Caco-2 (cell line): ENCODE measurements around the gene CRELD2. TPM values are rescaled to one million over a fixed set of nuclear protein-coding genes. Genes with fewer than 3 reads are reported as not detected.

Experiments used
- BruUV-seq: library from RNA; stranded (reverse); fragments of 400-500 nt; replicated peaks from 2 replicates; lab custom pipeline; 2021; lab: Mats Ljungman, UMichigan
- CTCF ChIA-PET: fragments of 300-600 bp; sonication (Branson Sonifier 250); formaldehyde crosslinking; loops from one replicate; lab custom pipeline; 2022; ENCODE audit warnings: antibody characterized with exemption; lab: Charles Lee
- POLR2A ChIA-PET: fragments of 300-600 bp; sonication (Branson Sonifier 250); formaldehyde crosslinking; loops from one replicate; lab custom pipeline; 2022; ENCODE audit warnings: antibody characterized with exemption; lab: Charles Lee
- DNase-seq, 2 experiments: peaks; one replicate each; pipeline versions ENCODE4 v3.0.0 to v3.0.0-alpha.2; 2020 to 2022
- H3K27me3 ChIP-seq: replicated peaks from 2 replicates; pipeline ENCODE4 v1.6.0; 2011; ENCODE audit warnings: low read length; ENCODE audit not compliant: control insufficient read depth, insufficient read depth
- H3K36me3 ChIP-seq: 2 replicates; pipeline ENCODE4 v1.5.1; 2011; ENCODE audit warnings: low read length; ENCODE audit not compliant: control insufficient read depth, insufficient read depth
- H3K4me1 ChIP-seq: fragments of 250-450 bp; sonication (Bioruptor Pico); 2 replicates; pipeline ENCODE4 v1.5.1; 2020; ENCODE audit warnings: mild to moderate bottlenecking
- H3K4me3 ChIP-seq: 2 replicates; pipeline ENCODE4 v1.5.1; 2011; ENCODE audit warnings: low read depth, mild to moderate bottlenecking, control low read depth, low read length
- H3K9me3 ChIP-seq: fragments of 250-450 bp; sonication (Bioruptor Pico); 2 replicates; pipeline ENCODE4 v1.5.1; 2020; ENCODE audit warnings: mild to moderate bottlenecking, moderate library complexity
- H3K27ac Mint-ChIP-seq: one replicate; pipeline ENCODE4 v1.8.0; 2022; ENCODE audit warnings: mixed read lengths; ENCODE audit not compliant: unreplicated experiment
- H3K27me3 Mint-ChIP-seq: one replicate; pipeline ENCODE4 v1.8.0; 2022; ENCODE audit warnings: mixed read lengths; ENCODE audit not compliant: insufficient read depth, unreplicated experiment
- H3K36me3 Mint-ChIP-seq: one replicate; pipeline ENCODE4 v1.8.0; 2022; ENCODE audit warnings: mild to moderate bottlenecking, mixed read lengths; ENCODE audit not compliant: insufficient read depth, unreplicated experiment
- H3K4me1 Mint-ChIP-seq: one replicate; pipeline ENCODE4 v1.8.0; 2022; ENCODE audit warnings: low read depth, mixed read lengths; ENCODE audit not compliant: unreplicated experiment
- H3K4me3 Mint-ChIP-seq: one replicate; pipeline ENCODE4 v1.8.0; 2022; ENCODE audit warnings: mild to moderate bottlenecking, moderate library complexity, mixed read lengths; ENCODE audit not compliant: unreplicated experiment
- H3K9me3 Mint-ChIP-seq: one replicate; pipeline ENCODE4 v1.8.0; 2022; ENCODE audit warnings: mixed read lengths; ENCODE audit not compliant: unreplicated experiment
- intact Hi-C: fragments of 100-400 bp; cut with micrococcal nuclease; formaldehyde crosslinking; loops from one replicate; pipeline ENCODE4 v1.10.0; 2022; ENCODE audit not compliant: unreplicated experiment
- total RNA-seq: library from RNA; stranded (reverse); gene quantifications from 2 replicates; pipeline ENCODE4 v1.2.3, GENCODE V29; 2022
- TF ChIP-seq, protein P1 (sequence below), 2 experiments: fragments of 200-600 bp in 1 of 2; IDR thresholded peaks; 1 replicate in 1 of 2; 2 replicates in 1 of 2; pipeline versions ENCODE4 v1.5.1 to v1.8.0; 2011 to 2022; ENCODE audit warnings: antibody characterized with exemption in 1 of 2, control low read depth in 1 of 2, inconsistent platforms in 1 of 2, low read depth in 1 of 2, low read length in 1 of 2, mild to moderate bottlenecking in 1 of 2, moderate library complexity in 1 of 2; ENCODE audit not compliant: insufficient read depth in 1 of 2, severe bottlenecking in 1 of 2, unreplicated experiment in 1 of 2

CRELD2 gene
- total RNA-seq, 1 experiment from 2014 or later: 43.3 TPM

GRCh38 chr22:49886346-49887063 is 31.9 kb upstream of the CRELD2 start:
- no peak for DNase-seq
- Mint-ChIP-seq H3K27ac (no peak overlapping the region), H3K4me1 (no peaks in the 10 kb centered on the region), H3K27me3 (no peaks in the 10 kb centered on the region), H3K36me3 (peaks cover 78% of the 10 kb centered on the region), H3K4me3 (no peak overlapping the region), H3K9me3 (no peaks in the 10 kb centered on the region)
- Histone ChIP-seq H3K9me3 (no peaks in the 10 kb centered on the region), H3K36me3 (peaks cover 2% of the 10 kb centered on the region), H3K27me3 (no peaks in the 10 kb centered on the region), H3K4me3 (no peak overlapping the region), H3K4me1 (no peaks in the 10 kb centered on the region)
- TF ChIP-seq, protein P1, sequence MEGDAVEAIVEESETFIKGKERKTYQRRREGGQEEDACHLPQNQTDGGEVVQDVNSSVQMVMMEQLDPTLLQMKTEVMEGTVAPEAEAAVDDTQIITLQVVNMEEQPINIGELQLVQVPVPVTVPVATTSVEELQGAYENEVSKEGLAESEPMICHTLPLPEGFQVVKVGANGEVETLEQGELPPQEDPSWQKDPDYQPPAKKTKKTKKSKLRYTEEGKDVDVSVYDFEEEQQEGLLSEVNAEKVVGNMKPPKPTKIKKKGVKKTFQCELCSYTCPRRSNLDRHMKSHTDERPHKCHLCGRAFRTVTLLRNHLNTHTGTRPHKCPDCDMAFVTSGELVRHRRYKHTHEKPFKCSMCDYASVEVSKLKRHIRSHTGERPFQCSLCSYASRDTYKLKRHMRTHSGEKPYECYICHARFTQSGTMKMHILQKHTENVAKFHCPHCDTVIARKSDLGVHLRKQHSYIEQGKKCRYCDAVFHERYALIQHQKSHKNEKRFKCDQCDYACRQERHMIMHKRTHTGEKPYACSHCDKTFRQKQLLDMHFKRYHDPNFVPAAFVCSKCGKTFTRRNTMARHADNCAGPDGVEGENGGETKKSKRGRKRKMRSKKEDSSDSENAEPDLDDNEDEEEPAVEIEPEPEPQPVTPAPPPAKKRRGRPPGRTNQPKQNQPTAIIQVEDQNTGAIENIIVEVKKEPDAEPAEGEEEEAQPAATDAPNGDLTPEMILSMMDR (IDR thresholded peaks at IDR 0.05; ENCODE audit: insufficient read depth in 1 of 2, low read depth in 1 of 2, low read length in 1 of 2, severe bottlenecking in 1 of 2, unreplicated experiment in 1 of 2): no peak
- intact Hi-C loops: no loop called here
- BruUV-seq: no TSS peak
- ChIA-PET POLR2A (no interaction called here), CTCF (no interaction called here)

GRCh38 chr22:49887064-49887451 is 31.4 kb upstream of the CRELD2 start:
- Histone ChIP-seq H3K4me3 (no peak overlapping the region), H3K36me3 (peaks cover 2% of the 10 kb centered on the region), H3K27me3 (no peaks in the 10 kb centered on the region), H3K9me3 (no peaks in the 10 kb centered on the region), H3K4me1 (no peaks in the 10 kb centered on the region)
- no TSS peak for BruUV-seq
- Mint-ChIP-seq H3K36me3 (peaks cover 77% of the 10 kb centered on the region), H3K4me3 (no peak overlapping the region), H3K9me3 (no peaks in the 10 kb centered on the region), H3K27ac (no peak overlapping the region), H3K4me1 (no peaks in the 10 kb centered on the region), H3K27me3 (no peaks in the 10 kb centered on the region)
- ChIA-PET POLR2A (no interaction called here), CTCF (no interaction called here)
- intact Hi-C loops: no loop called here
- TF ChIP-seq, protein P1 (IDR thresholded peaks at IDR 0.05; ENCODE audit: insufficient read depth in 1 of 2, low read depth in 1 of 2, low read length in 1 of 2, severe bottlenecking in 1 of 2, unreplicated experiment in 1 of 2): no peak
- no peak for DNase-seq

- DNase-seq: no peak
- BruUV-seq: no TSS peak
- H3K36me3 ChIP-seq: peaks cover 3% of the 10 kb centered on the region
- TF ChIP-seq, protein P1 (IDR thresholded peaks at IDR 0.05; ENCODE audit: insufficient read depth in 1 of 2, low read depth in 1 of 2, low read length in 1 of 2, severe bottlenecking in 1 of 2, unreplicated experiment in 1 of 2): no peak
- Mint-ChIP-seq H3K9me3 (peaks cover 2% of the 10 kb centered on the region), H3K36me3 (peaks cover 78% of the 10 kb centered on the region), H3K4me1 (no peaks in the 10 kb centered on the region), H3K27ac (no peak overlapping the region), H3K4me3 (no peak overlapping the region), H3K27me3 (no peaks in the 10 kb centered on the region)
- H3K4me1 ChIP-seq: no peaks in the 10 kb centered on the region
- CTCF ChIA-PET: no interaction called here
- H3K4me3 ChIP-seq: no peak overlapping the region
- H3K9me3 ChIP-seq: no peaks in the 10 kb centered on the region
- H3K27me3 ChIP-seq: no peaks in the 10 kb centered on the region
- intact Hi-C loops: no loop called here
- POLR2A ChIA-PET: no interaction called here
Measured at GRCh38 chr22:49887702-49888101, 30.7 kb upstream of the CRELD2 start.
